ENCODE measurements around the gene CSK.
A peak's percentile ranks its signal among the peaks of the same experiment; 100 is the strongest.
"Not testable (repeated sequence)": the region's sequence is repeated elsewhere in the genome, so short reads cannot be mapped to it uniquely, and the experiment has no call there.

The CSK gene

DNA sequence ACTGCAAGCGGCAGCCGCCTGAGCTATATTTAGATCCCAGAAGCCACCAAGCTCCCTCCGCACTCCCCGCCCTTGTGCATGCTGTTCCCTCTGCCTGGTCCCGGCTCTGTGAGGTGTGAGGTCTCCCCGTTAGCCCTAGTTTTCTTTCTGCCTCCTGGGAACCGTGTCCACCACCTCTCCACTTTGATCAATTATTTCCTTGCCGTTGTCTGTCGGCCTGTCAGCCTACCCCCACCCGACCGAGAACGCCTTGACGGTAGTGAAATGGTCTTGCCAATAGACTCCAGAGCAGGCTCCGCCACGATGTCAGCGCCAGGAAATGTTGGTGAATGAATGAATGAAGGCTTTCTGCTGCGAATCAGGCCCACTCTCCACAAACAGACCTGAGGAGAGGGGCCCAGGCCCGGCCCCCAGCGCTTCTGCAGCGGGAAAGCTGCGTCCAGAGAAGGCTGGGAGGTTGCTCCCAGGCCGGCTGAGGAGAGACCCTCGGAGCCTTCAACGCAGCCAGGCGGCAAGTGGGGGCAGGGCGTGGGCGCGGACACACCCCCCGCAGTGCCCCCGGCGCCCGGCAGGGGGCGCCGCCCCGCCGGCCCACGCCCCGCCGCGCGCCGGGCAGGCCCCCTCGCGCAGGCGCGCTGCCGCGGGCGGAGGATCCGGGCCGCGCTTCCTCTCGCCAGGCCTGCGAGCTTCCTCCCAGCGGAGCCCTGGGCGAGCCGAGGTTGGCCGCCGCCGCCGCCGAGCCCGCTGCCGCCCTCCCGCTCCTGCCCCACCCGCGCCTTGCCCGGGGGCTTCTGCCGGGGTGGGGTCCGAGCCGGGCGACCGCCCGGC lies at the start of gene CSK:
TSS of gene CSK (plus strand) at position 650 of the 828 bp plus-strand sequence. CDS start 16,218 bp downstream, outside the sequence.
- DNase-seq: no peak

DNA sequence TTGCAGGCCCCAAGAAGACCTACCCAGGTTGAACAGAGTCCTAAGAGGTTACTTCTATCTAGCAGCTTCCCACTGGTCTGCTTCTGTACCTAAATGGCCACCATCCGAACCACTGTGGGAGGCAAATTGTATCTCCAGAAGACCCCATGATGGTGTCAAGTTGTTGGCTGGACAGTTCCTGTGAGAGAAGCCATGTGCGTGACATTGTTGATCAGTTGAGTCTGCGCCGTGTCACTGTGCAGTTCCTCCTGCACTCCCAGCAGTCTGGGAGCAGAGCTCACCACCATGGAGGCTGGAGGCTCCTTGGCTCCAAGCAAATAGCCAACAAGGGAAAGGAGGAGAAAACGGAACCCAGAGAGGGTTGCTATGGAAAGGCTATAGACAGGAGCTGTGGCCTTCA lies 49.0 kb upstream of the CSK start:
- DNase-seq: no peak

DNA sequence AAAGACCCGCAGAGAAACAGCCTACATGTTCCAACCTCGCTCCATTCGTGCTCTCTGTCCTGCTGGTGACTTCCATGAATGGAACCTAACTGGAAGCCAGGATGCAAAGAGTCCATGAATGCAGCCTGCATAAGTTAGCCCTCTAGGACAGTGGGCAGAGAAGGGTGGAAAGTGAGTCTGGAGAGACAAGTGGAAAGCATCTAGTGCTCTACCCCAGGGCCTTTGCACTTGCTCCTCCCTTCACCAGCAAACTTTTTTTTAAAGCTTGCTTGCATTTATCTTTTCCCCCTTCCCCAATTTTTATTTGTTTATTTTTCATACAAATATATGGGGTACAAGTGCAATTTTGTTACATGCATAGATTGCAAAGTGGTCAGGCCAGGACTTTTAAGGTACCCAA lies 48.6 kb upstream of the CSK start:
- no peak for DNase-seq

DNA sequence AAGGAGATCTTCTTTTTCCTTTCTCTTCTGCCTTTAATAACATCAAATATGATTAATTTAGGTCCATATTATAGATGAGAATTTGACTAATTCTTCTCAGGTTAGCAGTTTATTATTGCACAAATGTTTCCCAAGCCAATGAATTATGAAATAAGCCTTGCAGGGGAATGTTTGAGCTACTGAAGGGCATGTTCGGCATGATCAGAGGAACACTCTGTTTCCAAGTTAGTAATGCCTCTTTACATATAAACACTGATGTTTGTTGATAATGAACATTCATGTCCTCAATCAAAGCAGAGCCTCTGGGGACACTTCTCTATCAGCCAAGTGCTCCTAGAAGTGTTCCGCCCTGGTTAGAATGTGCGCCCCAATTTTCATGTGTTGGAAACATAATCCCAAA lies 46.6 kb upstream of the CSK start:
- DNase-seq: no peak

DNA sequence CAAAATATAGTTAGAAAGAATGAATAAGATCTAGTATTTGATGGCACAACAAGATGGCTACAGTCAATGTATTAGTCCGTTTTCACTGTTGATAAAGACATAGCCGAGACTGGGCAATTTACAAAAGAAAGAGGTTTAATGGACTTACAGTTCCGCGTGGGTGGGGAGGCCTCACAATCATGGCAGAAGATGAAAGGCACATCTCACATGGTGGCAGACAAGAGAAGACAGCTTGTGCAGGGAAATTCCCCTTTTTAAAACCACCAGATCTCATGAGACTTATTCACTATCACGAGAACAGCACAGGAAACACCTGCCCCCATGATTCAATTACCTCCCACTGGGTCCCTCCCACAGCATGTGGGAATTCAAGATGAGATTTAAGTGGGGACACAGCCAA lies 43.6 kb upstream of the CSK start:
- not testable (repeated sequence) for DNase-seq

DNA sequence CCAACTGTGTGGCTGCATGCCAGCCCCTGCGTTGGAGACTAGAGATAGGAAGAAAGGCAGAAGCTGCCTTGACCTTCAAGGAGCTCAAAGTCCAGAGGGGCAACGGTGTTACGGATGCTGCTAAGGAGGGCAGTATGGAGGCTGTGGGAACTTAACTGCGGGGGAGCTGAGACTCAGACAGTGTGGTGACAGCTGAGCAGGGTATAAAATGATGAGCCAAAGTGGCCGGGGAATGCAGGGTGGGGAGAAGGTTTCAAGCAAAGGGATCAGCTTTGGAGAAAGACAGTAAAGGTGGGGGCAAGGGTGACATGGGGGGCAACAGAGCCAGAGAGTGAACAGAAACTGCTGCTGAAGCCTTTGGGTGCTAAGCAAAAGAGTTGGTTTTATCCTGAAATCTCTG lies 39.5 kb upstream of the CSK start:
- no peak for DNase-seq

DNA sequence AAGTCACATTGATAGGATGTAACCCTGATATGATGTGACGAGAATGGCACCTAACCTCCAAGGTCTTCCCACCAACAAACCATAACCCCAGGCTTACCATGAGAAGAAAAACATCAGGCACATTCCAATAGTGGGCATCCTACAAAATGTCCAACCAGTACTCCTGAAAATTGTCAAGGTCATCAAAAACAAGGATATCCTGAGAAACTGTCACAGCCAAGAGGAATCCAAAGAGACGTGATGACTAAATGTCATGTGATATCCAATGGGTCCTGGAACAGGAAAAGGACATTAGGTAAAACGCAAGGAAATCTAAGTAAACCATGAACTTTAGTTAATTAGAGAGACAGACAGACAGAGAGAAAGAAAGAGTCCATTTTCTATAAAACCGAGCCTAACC lies 35.5 kb upstream of the CSK start:
- no peak for DNase-seq

DNA sequence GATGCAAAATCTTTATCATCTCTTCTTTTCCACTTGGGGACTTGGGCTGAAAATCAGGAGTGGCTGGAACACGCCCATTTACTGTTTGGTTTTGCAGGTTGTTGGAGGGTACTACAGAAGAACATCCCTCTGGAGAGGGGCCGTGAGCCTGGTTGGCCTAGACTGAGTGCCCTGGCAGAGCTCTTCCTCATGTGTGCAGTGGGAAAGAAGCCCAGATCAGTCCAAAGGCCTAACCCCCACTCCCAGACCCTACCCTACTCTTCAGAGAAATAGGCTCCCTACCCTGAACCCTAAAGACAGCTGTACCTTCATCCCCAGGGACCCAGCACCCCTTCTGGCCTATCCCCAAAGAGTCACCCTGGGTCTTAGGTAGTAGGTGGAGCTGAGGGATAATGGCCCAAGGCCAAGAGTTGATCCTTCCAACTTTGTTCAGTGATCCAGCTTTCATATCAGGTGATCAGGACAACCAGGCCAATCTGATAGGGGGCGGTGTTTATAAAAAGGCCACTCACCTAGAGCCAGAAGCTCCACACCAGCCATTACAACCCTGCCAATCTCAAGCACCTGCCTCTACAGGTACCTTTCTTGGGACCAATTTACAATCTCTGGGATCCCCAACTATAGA lies 33.4 kb upstream of the CSK start, which contains the start of gene CYP1A2:
TSS of gene CYP1A2 (plus strand) at position 524 of the 625 bp plus-strand sequence. CDS start 894 bp downstream, outside the sequence.
- no peak for DNase-seq

DNA sequence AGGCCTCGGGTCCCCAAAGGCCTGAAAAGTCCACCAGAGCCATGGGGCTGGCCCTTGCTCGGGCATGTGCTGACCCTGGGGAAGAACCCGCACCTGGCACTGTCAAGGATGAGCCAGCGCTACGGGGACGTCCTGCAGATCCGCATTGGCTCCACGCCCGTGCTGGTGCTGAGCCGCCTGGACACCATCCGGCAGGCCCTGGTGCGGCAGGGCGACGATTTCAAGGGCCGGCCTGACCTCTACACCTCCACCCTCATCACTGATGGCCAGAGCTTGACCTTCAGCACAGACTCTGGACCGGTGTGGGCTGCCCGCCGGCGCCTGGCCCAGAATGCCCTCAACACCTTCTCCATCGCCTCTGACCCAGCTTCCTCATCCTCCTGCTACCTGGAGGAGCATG lies 32.0 kb upstream of the CSK start:
- DNase-seq: no peak

DNA sequence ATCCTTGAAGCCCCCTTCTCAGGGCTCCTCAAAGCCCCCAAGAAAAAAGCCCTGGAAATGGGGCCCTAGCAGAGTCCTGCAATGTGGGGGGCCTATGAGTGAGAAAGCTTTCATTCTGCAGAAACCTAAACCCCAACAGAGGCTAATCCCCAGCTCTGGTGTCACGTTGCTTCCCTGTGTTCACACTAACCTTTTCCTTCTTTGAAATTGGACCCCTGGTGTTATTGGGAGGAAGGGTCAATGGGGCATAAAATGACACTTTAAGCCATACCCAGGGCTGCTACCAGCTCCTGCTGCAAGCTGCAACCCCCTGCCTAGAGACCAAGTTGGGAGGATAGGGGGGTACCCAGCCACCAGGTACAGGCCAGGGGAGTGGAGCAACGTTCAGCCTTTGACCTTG lies 31.1 kb upstream of the CSK start:
- no peak for DNase-seq

DNA sequence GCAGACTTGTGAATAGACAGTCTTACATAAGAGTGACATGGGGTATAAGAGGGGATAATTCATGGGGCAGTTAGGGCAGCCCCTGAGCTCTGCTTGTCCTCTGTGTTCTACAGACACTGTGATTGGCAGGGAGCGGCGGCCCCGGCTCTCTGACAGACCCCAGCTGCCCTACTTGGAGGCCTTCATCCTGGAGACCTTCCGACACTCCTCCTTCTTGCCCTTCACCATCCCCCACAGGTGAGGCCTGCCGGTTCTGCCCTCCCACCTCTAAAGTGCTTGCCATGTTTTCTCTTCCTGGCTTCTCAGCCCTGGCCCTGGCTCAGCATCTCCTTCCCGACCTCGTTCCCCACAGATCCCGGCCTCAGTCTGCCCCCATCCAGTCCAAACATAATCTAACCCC lies 29.9 kb upstream of the CSK start:
- DNase-seq: no peak

DNA sequence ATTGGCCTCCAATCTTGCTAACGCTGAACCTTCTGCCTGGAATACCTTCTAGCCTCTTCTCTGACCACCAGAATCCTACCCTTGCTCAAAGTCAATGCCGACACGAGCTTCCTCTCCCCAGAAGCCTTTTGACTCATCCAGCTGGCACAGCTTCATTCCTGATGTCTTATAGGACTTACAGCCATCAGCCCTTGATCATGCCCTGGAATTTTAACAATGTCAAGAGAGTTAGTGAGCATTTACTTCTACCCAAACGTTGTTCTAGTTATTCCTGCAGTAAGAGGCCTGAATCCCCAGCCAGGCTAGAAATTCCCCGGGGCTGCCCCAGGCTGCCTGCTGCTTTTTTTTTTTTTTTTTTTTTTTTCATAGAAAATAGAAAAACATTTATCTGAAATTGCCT lies 29.3 kb upstream of the CSK start:
- DNase-seq: no peak

DNA sequence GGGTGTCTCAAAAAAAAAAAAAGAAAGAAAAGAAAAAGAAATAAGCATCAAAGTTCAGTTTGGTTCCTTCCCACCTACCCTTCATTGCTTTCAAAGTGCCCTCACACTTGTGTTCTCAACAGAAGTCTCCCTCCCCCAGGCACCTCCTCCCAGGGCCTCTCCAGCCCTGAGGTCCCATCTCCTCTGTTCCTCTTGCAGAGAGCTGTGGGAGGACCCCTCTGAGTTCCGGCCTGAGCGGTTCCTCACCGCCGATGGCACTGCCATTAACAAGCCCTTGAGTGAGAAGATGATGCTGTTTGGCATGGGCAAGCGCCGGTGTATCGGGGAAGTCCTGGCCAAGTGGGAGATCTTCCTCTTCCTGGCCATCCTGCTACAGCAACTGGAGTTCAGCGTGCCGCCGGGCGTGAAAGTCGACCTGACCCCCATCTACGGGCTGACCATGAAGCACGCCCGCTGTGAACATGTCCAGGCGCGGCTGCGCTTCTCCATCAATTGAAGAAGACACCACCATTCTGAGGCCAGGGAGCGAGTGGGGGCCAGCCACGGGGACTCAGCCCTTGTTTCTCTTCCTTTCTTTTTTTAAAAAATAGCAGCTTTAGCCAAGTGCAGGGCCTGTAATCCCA lies 27.2 kb upstream of the CSK start:
- no peak for DNase-seq

DNA sequence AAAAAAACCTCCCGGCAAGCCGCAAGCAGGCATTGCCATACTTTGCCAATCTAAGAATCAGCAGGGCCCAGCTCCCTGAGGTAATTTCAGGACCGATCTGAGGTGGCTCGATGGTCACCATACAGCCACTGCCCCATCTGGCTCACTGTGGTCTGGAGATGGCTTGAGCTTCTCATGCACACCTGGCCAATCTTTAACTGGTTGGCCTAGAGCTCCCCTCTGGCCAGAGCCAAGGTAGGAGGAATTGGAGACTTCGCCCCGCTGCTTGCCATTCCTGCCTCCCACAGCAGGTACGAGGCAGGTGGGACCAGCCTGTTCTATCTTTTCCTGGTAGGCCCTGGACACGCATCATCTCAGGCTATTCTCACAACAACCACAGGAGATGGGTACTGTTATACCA lies 23.1 kb upstream of the CSK start:
- DNase-seq: no peak

DNA sequence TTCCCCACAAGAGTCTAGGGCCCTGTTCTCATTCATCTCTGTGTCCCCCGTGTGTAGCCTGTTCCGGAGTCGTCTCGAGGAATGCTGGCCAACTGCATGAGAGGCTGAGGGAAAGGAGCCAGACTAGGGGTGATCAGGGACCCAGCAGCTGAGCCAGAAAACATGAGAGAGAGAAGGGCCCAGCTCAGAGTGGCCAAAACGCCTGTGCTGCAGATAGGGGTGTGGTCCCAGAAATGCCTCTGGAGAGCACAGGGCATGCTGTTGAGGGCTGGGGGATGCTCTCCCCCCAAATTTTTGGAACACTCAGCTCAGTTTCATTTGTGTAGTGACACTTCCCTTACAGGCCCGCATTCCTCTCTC lies 19.1 kb upstream of the CSK start:
- DNase-seq: no peak

DNA sequence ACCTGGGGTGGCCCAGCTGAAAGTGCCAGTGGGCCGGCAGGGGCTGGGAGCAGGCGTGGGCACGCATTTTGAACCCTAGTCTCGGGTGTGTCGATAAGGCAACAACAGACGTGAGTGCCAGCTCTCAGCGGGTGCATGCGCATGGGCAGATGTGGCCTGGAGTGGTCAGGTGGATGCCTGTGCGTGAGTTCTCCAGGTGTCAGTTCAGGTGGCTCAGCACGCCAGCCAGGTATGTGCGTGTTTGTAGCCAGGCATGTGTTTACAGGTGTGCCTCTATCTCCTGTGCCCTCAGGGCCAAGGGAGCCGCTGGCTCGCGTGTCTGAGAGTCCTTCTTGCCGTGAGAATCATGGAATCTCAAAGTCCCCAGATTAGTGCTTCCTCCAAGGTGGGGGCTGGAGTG lies 18.5 kb upstream of the CSK start:
- DNase-seq: peak; percentile 36

DNA sequence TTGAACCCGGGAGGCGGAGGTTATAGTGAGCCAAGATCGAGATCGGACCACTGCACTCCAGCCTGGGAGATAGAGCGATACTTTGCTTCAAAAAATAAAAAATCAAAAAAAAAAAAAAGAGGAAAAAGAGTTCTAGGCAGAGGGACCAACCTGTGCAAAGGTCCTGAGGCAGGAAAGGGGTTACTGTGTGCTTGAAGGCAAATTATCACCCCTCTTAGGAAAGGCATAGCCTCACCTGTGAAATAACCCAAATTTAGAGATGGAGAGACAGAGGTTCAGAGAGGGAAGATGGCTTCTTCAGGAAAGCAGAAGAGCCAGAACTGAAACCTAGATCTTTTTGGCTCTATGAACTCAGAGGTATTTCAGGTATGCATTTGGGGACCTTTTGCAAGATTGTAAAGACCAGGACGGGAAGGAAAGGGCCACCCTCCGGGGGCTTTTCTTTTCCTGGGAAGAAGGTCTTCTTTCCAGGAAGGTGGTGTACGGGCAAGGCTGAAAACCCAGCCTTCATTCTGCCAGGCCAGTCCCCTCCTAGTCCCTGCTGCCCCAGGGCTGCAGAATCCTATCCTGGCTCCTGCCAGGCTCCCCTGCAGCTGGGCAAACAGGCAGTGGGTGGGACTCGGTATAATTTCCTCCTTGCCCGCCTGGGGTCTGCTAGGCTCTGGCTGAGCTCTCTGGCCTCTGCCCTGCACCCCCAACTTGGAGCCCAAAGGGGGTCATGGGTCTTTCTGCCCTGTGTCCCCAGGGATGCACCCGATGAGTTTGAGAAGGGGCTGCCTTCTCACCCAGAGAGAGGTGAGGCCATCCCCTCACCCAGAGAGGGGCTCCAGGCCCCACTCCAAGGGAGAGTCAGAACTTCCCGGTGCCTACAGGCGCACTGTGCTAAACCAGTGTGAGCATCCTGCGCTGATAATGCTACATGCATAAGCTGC lies 14.4 kb upstream of the CSK start:
- DNase-seq: no peak

DNA sequence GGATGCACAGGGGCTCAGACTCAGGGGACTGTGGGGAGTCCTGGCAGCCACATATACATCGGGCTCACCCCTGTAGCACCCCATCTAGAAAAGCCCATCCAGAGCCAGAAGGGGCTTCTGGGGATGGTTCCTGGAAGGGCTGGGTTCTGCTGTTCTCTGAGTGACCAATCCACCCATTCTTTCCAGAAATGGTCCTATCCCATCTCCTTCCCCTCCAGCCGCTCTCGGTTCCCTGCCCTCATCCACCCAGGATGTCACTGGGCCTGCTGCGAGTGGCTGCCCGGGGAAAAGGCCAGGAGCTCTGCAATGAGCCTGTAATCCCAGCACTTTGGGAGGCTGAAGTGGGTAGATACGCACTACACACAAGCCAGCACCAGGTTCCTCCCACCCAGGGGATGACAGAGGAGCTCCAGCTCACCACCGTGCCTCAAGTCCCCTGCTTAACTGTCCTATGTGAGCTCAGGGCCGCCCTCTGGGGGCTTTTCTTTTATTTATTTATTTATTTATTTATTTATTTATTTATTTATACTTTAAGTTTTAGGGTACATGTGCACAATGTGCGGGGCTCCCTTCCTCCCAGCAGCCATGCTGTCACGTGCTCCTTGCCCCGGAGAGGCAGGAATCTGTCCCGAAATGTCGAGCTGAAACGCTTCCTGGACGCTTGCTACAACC lies 13.6 kb upstream of the CSK start:
- no peak for DNase-seq

DNA sequence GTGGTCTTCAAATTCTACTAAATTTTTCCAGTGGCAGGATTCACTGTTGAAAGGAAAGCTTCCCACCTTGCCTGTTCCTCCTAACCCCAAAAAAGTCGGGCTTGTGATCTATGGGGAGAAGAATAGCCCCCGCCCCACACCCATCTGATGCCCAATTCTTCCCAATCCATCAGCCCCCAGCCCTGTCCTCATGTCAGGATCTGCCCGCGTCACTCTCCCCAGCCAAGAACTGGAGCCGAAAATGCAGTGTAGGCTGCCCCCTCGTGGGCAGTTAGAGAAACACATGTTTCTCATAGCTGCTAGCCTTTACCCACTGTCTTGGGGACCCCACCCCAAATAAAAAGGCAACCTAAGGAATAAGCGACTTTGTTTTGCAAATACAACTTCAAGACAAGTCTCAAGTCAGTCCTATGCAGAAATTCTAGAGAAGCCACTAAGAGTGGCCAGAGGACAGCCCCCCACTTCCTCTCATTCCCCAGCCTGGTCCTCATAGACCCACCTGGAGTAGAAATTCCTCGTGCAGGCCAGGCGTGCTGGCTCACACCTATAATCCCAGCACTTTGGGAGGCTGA lies 13.0 kb upstream of the CSK start:
- DNase-seq: no peak

DNA sequence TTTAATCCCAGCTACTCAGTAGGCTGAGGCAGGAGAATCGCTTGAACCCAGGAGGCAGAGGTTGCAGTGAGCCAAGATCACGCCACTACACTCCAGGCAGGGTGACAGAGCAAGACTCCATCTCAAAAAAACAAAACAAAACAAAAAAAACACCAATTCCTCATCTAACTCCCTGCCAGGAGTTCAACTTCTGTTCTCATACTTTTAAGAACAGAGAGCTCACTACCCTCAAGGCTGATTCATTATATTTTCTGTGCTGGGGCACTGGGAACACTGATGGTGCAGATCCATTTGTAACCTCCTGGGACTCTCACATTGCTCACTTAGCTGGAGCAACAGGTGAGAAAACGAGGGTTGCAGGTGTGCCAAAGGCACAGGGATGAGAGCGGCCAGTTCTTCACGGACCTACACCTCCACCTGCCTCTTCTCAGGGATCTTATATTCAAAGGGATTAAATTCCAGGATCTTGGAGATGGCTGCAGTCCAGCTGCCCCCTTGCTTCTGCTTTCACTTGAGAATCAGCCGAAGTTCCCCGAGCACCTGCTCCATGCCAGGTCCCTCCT lies 12.3 kb upstream of the CSK start:
- peak; percentile 16 for DNase-seq

DNA sequence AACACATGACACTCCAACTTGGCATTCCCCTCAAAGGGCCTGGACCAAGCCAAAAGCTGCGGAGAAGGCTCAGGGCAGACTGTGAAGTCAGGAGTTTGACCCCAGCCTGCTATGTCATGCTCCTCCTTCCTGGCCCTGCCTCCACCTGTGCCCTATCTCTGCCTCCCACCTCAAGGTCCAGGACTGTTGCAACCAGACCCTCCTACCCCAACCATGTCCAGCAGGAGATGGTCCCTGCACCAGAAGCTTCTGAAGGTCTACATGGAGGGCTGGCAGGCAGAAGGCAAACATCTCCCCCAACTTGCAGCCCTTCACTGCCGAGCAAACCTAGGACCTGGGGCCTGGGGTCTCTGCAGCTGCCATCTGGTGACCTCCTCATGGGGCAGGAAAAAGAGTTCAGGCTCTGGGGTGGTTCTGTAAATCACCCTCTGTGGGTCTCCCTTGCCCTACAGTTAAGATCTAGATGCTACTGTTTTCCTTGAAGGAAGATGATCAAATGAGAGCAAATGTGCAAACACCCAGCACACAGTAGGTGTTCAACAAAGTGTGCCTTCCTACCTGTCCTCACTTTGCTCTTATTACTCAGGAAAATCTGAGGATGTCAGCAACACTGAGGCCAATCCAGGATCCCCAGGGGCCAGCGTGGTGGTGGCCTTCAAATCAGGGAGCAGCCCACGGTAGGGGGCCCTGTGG lies 11.5 kb upstream of the CSK start:
- DNase-seq: no peak

Measured in DMS79 (cell line).